ENCODE results near the gene TBC1D25.

Gene TBC1D25

DNA sequence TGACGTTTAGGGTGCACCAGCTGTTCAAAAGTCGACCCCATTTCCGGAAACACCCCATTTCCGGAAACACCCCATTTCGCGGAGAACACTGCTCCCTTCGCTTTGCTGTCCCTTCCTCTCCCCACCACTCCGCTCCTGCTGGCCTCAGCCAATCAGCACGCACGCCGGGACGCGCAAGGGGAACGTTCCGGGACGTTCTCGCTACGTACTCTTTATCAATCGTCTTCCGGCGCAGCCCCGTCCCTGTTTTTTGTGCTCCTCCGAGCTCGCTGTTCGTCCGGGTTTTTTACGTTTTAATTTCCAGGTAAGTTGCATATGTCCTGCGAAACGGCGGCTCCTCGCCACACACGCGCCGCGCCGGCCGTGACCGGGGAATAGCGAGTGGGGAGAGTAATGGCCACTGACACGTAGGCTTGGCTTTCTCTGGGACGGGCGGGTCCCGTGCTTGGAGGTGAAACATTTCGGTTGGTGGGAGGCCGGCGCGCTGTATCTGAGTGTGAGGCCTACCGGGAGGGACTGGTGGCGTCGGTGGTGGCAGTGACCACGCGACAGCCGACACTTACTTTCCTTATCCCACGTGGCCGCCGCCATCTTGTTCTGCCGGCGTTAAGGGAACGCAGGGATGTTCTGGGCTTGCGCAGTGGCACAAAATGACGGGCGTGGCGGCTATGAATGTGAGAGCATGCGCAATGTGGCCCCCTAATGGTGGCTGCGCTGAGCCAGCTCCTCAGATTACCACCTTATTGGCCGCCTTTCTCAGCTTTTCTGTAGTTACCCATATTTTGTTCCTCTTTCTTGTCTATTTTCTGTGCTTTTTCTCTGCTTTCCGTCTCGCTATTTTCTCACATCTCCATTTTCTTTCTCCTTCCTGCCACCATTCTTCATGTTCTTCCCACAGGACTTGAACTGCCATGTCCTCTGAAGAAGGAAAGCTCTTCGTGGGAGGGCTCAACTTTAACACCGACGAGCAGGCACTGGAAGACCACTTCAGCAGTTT lies 35.1 kb downstream of the TBC1D25 start, which contains the start of gene RBM3:
RBM3 (plus strand) TSS at position 215 of the 997 bp plus-strand sequence; CDS start at position 912, 697 bp downstream.
- Histone ChIP-seq H3K36me3 (ENCODE audit: insufficient read depth, low read length) (peaks cover 48% of the 10 kb centered on the region), H3K27ac (ENCODE audit: low read depth, low read length, poor library complexity, severe bottlenecking) (peak within 1 kb of the TSS; percentile 90), H2AFZ (ENCODE audit: low read length) (no peak within 1 kb of the TSS), H3K9me2 (ENCODE audit: low read depth, low read length) (no peaks in the 10 kb centered on the region), H3K27me3 (ENCODE audit: insufficient read depth, low read length) (no peaks in the 10 kb centered on the region), H3K4me3 (ENCODE audit: low read depth, low read length, poor library complexity, severe bottlenecking) (peak within 1 kb of the TSS; percentile 85), H3F3A (ENCODE audit: insufficient read depth, low read length) (peaks cover under 1% of the 10 kb centered on the region; the same call in 1 of the 2 replicates), H3K4me1 (ENCODE audit: insufficient read depth, low read length, severe bottlenecking) (peaks cover 39% of the 10 kb centered on the region), H3K79me2 (ENCODE audit: insufficient read depth, low read length) (peaks cover 4% of the 10 kb centered on the region; the same call in 1 of the 2 replicates), H3K9me3 (ENCODE audit: low read length) (no peaks in the 10 kb centered on the region), H3K4me2 (ENCODE audit: low read length) (peak within 1 kb of the TSS; percentile 97), H3K9ac (ENCODE audit: low read length) (peak within 1 kb of the TSS; percentile 92), H4K20me1 (ENCODE audit: insufficient read depth, low read length) (no peaks in the 10 kb centered on the region)
- TF ChIP-seq CTCF (IDR thresholded peaks at IDR 0.05; ENCODE audit: low read length) = peak; percentile 26; the same call in 1 of the 2 replicates
- no peak for TF ChIP-seq EZH2 (IDR thresholded peaks at IDR 0.05; ENCODE audit: borderline replicate concordance, low read length)

- H3K4me3 ChIP-seq (ENCODE audit: low read depth, low read length, poor library complexity, severe bottlenecking) = peak overlapping the region; percentile 85
- H3K27me3 ChIP-seq (ENCODE audit: insufficient read depth, low read length) = no peaks in the 10 kb centered on the region
- peaks cover 37% of the 10 kb centered on the region for H3K4me1 ChIP-seq (ENCODE audit: insufficient read depth, low read length, severe bottlenecking)
- H3K79me2 ChIP-seq (ENCODE audit: insufficient read depth, low read length) = peaks cover 4% of the 10 kb centered on the region; the same call in 1 of the 2 replicates
- no peaks in the 10 kb centered on the region for H3K9me3 ChIP-seq (ENCODE audit: low read length)
- no peak overlapping the region for H2AFZ ChIP-seq (ENCODE audit: low read length)
- no peaks in the 10 kb centered on the region for H3K9me2 ChIP-seq (ENCODE audit: low read depth, low read length)
- H3K9ac ChIP-seq (ENCODE audit: low read length) = peak overlapping the region; percentile 92
- H3F3A ChIP-seq (ENCODE audit: insufficient read depth, low read length) = peaks cover 5% of the 10 kb centered on the region
- no peak for TF ChIP-seq EZH2 (IDR thresholded peaks at IDR 0.05; ENCODE audit: borderline replicate concordance, low read length)
- no peak for TF ChIP-seq CTCF (IDR thresholded peaks at IDR 0.05; ENCODE audit: low read length)
- no peaks in the 10 kb centered on the region for H4K20me1 ChIP-seq (ENCODE audit: insufficient read depth, low read length)
- peaks cover 53% of the 10 kb centered on the region for H3K36me3 ChIP-seq (ENCODE audit: insufficient read depth, low read length)
- peak overlapping the region; percentile 90 for H3K27ac ChIP-seq (ENCODE audit: low read depth, low read length, poor library complexity, severe bottlenecking)
- peak overlapping the region; percentile 97 for H3K4me2 ChIP-seq (ENCODE audit: low read length)
Measured at GRCh38 chrX:48575642-48576041, 36.1 kb downstream of the TBC1D25 start.

GRCh38 chrX:48576108-48576507 lies 36.6 kb downstream of the TBC1D25 start:
- H3K9ac ChIP-seq (ENCODE audit: low read length) = peak overlapping the region; percentile 92; the same call in 1 of the 2 replicates
- no peaks in the 10 kb centered on the region for H3K9me3 ChIP-seq (ENCODE audit: low read length)

More at GRCh38 chrX:48576108-48576507, 36.6 kb downstream of the TBC1D25 start:
- peaks cover 4% of the 10 kb centered on the region; the same call in 1 of the 2 replicates for H3K79me2 ChIP-seq (ENCODE audit: insufficient read depth, low read length)
- peak overlapping the region; percentile 97 for H3K4me2 ChIP-seq (ENCODE audit: low read length)
- H3K27ac ChIP-seq (ENCODE audit: low read depth, low read length, poor library complexity, severe bottlenecking) = no peak overlapping the region
- no peaks in the 10 kb centered on the region for H3K27me3 ChIP-seq (ENCODE audit: insufficient read depth, low read length)
- H4K20me1 ChIP-seq (ENCODE audit: insufficient read depth, low read length) = no peaks in the 10 kb centered on the region
- peaks cover 53% of the 10 kb centered on the region for H3K36me3 ChIP-seq (ENCODE audit: insufficient read depth, low read length)
- peak overlapping the region; percentile 85 for H3K4me3 ChIP-seq (ENCODE audit: low read depth, low read length, poor library complexity, severe bottlenecking)
- no peak for TF ChIP-seq CTCF (IDR thresholded peaks at IDR 0.05; ENCODE audit: low read length)
- no peak for TF ChIP-seq EZH2 (IDR thresholded peaks at IDR 0.05; ENCODE audit: borderline replicate concordance, low read length)
- no peak overlapping the region for H2AFZ ChIP-seq (ENCODE audit: low read length)
- no peaks in the 10 kb centered on the region for H3K9me2 ChIP-seq (ENCODE audit: low read depth, low read length)
- H3F3A ChIP-seq (ENCODE audit: insufficient read depth, low read length) = peaks cover 5% of the 10 kb centered on the region
- H3K4me1 ChIP-seq (ENCODE audit: insufficient read depth, low read length, severe bottlenecking) = peaks cover 33% of the 10 kb centered on the region
